H9 (cell line): ENCODE measurements around the gene ALOX5. TPM values are rescaled to one million over a fixed set of nuclear protein-coding genes. Genes with fewer than 3 reads are reported as not detected.

ENCODE experiments used
- DNase-seq: peaks from one replicate; pipeline ENCODE4 v3.0.0-alpha.2; 2017
- H2AFZ ChIP-seq: one replicate; pipeline ENCODE4 v1.6.1; 2013; ENCODE audit warnings: mild to moderate bottlenecking, low read length, control low read depth, moderate library complexity
- H2AK5ac ChIP-seq: 2 replicates; pipeline ENCODE4 v1.6.1; 2013; ENCODE audit warnings: low read length, control low read depth, mixed read lengths; ENCODE audit not compliant: insufficient read length
- H2BK120ac ChIP-seq: one replicate; pipeline ENCODE4 v1.6.1; 2013; ENCODE audit warnings: low read depth, mild to moderate bottlenecking, low read length, control low read depth, inconsistent platforms; ENCODE audit not compliant: poor library complexity, severe bottlenecking
- H2BK12ac ChIP-seq: 2 replicates; pipeline ENCODE4 v1.6.1; 2013; ENCODE audit warnings: low read length, control low read depth, mixed read lengths, low read depth; ENCODE audit not compliant: insufficient read length
- H2BK15ac ChIP-seq: 2 replicates; pipeline ENCODE4 v1.6.1; 2013; ENCODE audit warnings: low read depth, low read length, control low read depth
- H2BK20ac ChIP-seq: one replicate; pipeline ENCODE4 v1.6.1; 2013; ENCODE audit warnings: low read depth, mild to moderate bottlenecking, low read length, control low read depth, inconsistent platforms; ENCODE audit not compliant: poor library complexity, severe bottlenecking
- H2BK5ac ChIP-seq: 2 replicates; pipeline ENCODE4 v1.6.1; 2013; ENCODE audit warnings: low read length, control low read depth, mixed read lengths; ENCODE audit not compliant: insufficient read length
- H3K14ac ChIP-seq: 2 replicates; pipeline ENCODE4 v1.6.1; 2013; ENCODE audit warnings: low read length, control low read depth; ENCODE audit not compliant: insufficient read depth
- H3K18ac ChIP-seq: 2 replicates; pipeline ENCODE4 v1.6.1; 2013; ENCODE audit warnings: low read depth, mild to moderate bottlenecking, mixed read lengths, low read length, control low read depth; ENCODE audit not compliant: insufficient read length
- H3K23ac ChIP-seq: 2 replicates; pipeline ENCODE4 v1.6.1; 2013; ENCODE audit warnings: low read length, control low read depth, mixed read lengths, low read depth; ENCODE audit not compliant: insufficient read length
- H3K23me2 ChIP-seq: 2 replicates; pipeline ENCODE4 v1.6.1; 2013; ENCODE audit warnings: low read depth, mild to moderate bottlenecking, mixed read lengths, low read length, control low read depth; ENCODE audit not compliant: insufficient read length, poor library complexity, severe bottlenecking
- H3K27ac ChIP-seq: 2 replicates; pipeline ENCODE4 v1.5.1; 2013; ENCODE audit warnings: low read length, control low read depth, mixed read lengths, low read depth; ENCODE audit not compliant: insufficient read length
- H3K27me3 ChIP-seq: 2 replicates; pipeline ENCODE4 v1.6.1; 2013; ENCODE audit warnings: low read length, control low read depth, inconsistent platforms; ENCODE audit not compliant: insufficient read depth
- H3K4ac ChIP-seq: 2 replicates; pipeline ENCODE4 v1.6.1; 2013; ENCODE audit warnings: low read depth, mild to moderate bottlenecking, control low read depth, inconsistent platforms, low read length, moderate library complexity
- H3K4me1 ChIP-seq: 2 replicates; pipeline ENCODE4 v1.6.1; 2013; ENCODE audit warnings: low read length, control low read depth, inconsistent platforms; ENCODE audit not compliant: insufficient read depth
- H3K4me2 ChIP-seq: 2 replicates; pipeline ENCODE4 v1.6.1; 2013; ENCODE audit warnings: low read length, control low read depth, mixed read lengths; ENCODE audit not compliant: insufficient read length, insufficient read depth
- H3K56ac ChIP-seq: 2 replicates; pipeline ENCODE4 v1.6.1; 2013; ENCODE audit warnings: low read depth, mild to moderate bottlenecking, mixed read lengths, low read length, control low read depth; ENCODE audit not compliant: insufficient read length
- H3K79me1 ChIP-seq: 2 replicates; pipeline ENCODE4 v1.6.1; 2013; ENCODE audit warnings: low read depth, mild to moderate bottlenecking, moderate library complexity, low read length, control low read depth, inconsistent platforms; ENCODE audit not compliant: insufficient read depth, poor library complexity, severe bottlenecking
- H3K79me2 ChIP-seq: 2 replicates; pipeline ENCODE4 v1.6.1; 2013; ENCODE audit warnings: low read length, control low read depth, inconsistent platforms; ENCODE audit not compliant: insufficient read depth
- H3K9ac ChIP-seq: 2 replicates; pipeline ENCODE4 v1.6.1; 2013; ENCODE audit warnings: low read length, control low read depth, mixed read lengths; ENCODE audit not compliant: insufficient read length; ENCODE audit errors: extremely low read depth
- H3K9me3 ChIP-seq: one replicate; pipeline ENCODE4 v1.6.1; 2013; ENCODE audit warnings: low read depth, low read length, inconsistent platforms; ENCODE audit not compliant: control insufficient read depth
- H3T11ph ChIP-seq: one replicate; pipeline ENCODE4 v1.6.1; 2013; ENCODE audit warnings: mild to moderate bottlenecking, low read length, control low read depth, inconsistent platforms
- H4K20me1 ChIP-seq: one replicate; pipeline ENCODE4 v1.6.1; 2013; ENCODE audit not compliant: control insufficient read depth, insufficient read length, insufficient read depth
- H4K5ac ChIP-seq: 2 replicates; pipeline ENCODE4 v1.6.1; 2013; ENCODE audit warnings: low read depth, mild to moderate bottlenecking, mixed read lengths, low read length, control low read depth; ENCODE audit not compliant: insufficient read length
- H4K8ac ChIP-seq: replicated peaks from 2 replicates; pipeline ENCODE4 v1.6.1; 2013; ENCODE audit warnings: low read length, control low read depth, mixed read lengths, low read depth; ENCODE audit not compliant: insufficient read length
- H4K91ac ChIP-seq: 2 replicates; pipeline ENCODE4 v1.6.1; 2013; ENCODE audit warnings: low read depth, mild to moderate bottlenecking, moderate library complexity, mixed read lengths, low read length, control low read depth; ENCODE audit not compliant: insufficient read length
- H3K27ac Mint-ChIP-seq, 3 experiments: 2 replicates in 2 of 3; 3 replicates in 1 of 3; pipeline ENCODE4 v1.8.0; 2020 to 2021; ENCODE audit warnings: mixed read lengths in 3 of 3, mild to moderate bottlenecking in 1 of 3, moderate library complexity in 1 of 3
- H3K27me3 Mint-ChIP-seq: 2 replicates; pipeline ENCODE4 v1.8.0; 2021; ENCODE audit warnings: low read depth, mild to moderate bottlenecking, moderate library complexity, mixed read lengths
- H3K36me3 Mint-ChIP-seq, 3 experiments: 2 replicates in 2 of 3; 3 replicates in 1 of 3; pipeline ENCODE4 v1.8.0; 2020 to 2021; ENCODE audit warnings: low read depth in 3 of 3, mixed read lengths in 3 of 3; ENCODE audit not compliant: insufficient read depth in 1 of 3
- H3K4me1 Mint-ChIP-seq, 2 experiments: 2 replicates each; pipeline ENCODE4 v1.8.0; 2020; ENCODE audit warnings: mixed read lengths in 2 of 2
- H3K4me3 Mint-ChIP-seq, 2 experiments: 2 replicates in 1 of 2; 3 replicates in 1 of 2; pipeline ENCODE4 v1.8.0; 2020 to 2021; ENCODE audit warnings: mild to moderate bottlenecking in 2 of 2, mixed read lengths in 2 of 2, moderate library complexity in 1 of 2
- H3K9me3 Mint-ChIP-seq, 2 experiments: 2 replicates in 1 of 2; 3 replicates in 1 of 2; pipeline ENCODE4 v1.8.0; 2020; ENCODE audit warnings: mild to moderate bottlenecking in 2 of 2, mixed read lengths in 2 of 2, moderate library complexity in 1 of 2
- CTCF ChIP-seq: fragments of 200-600 bp; sonication (generic); conservative IDR thresholded peaks from 3 replicates; pipeline ENCODE4 v1.8.0; 2021; ENCODE audit warnings: antibody characterized with exemption, mild to moderate bottlenecking
- WGBS: extraction: QIAGEN DNeasy Blood & Tissue Kit; methylation state at CpG from one replicate; pipeline ENCODE4 v1.1.7; 2013; ENCODE audit warnings: missing lambda C conversion rate, low lambda C conversion rate, mixed read lengths; ENCODE audit not compliant: insufficient read length; ENCODE audit errors: extremely low coverage; 5-methylcytosine and 5-hydroxymethylcytosine counted together
- total RNA-seq: library from RNA; stranded (reverse); gene quantifications from 2 replicates; pipeline ENCODE4 v1.2.1, GENCODE V29; 2021

Gene ALOX5
- total RNA-seq, 1 experiment from 2014 or later = 3.7 TPM

GRCh38 chr10:45432700-45433472 lies 58.9 kb downstream of the ALOX5 start:
- Histone ChIP-seq H3K27ac (no peak overlapping the region), H3K4me1 (peaks cover 2% of the 10 kb centered on the region; the same call in 1 of the 2 replicates), H3K79me2 (no peaks in the 10 kb centered on the region), H4K91ac (no peak overlapping the region), H2BK5ac (no peak overlapping the region), H3K23ac (no peak overlapping the region), H3K79me1 (no peaks in the 10 kb centered on the region), H2AK5ac (no peak overlapping the region), H3T11ph (no peak overlapping the region), H3K4ac (no peak overlapping the region), H4K8ac (no peak overlapping the region), H3K14ac (0 out of 2 replicates have a peak overlapping the region, but pooled peaks have one; percentile 68), H3K9me3 (no peaks in the 10 kb centered on the region), H2BK12ac (no peak overlapping the region), H3K23me2 (peaks cover 2% of the 10 kb centered on the region), H2BK120ac (no peak overlapping the region), H2BK20ac (no peak overlapping the region), H3K18ac (no peak overlapping the region), H3K9ac (no peak overlapping the region), H3K4me2 (no peak overlapping the region), H2AFZ (no peak overlapping the region), H4K20me1 (no peaks in the 10 kb centered on the region), H4K5ac (no peak overlapping the region), H2BK15ac (no peak overlapping the region), H3K27me3 (no peaks in the 10 kb centered on the region), H3K56ac (no peak overlapping the region)
- H3K9me3 Mint-ChIP-seq = peaks cover 3 to 9% of the 10 kb centered on the region in 2 experiments; a peak in 3 of 5 replicates
- H3K27ac Mint-ChIP-seq = peak overlapping the region in 1 of 3 experiments; percentile 0; a peak in 3 of 7 replicates
- no peak overlapping the region for H3K4me3 Mint-ChIP-seq
- no peak for DNase-seq
- peaks cover 24 to 26% of the 10 kb centered on the region in 2 experiments for H3K4me1 Mint-ChIP-seq
- no peak for TF ChIP-seq CTCF
- no CpG with 5 or more reads among the region's 15 CpGs for WGBS
- H3K36me3 Mint-ChIP-seq = 0 out of 7 replicates have a peak, but pooled peaks cover 0 to 4% (median 0%) of the 10 kb centered on the region in 3 experiments
- H3K27me3 Mint-ChIP-seq = no peaks in the 10 kb centered on the region
